ENCODE measurements around the gene VIT. TPM values are rescaled to one million over a fixed set of nuclear protein-coding genes. Genes with fewer than 3 reads are reported as not detected.

Gene VIT
- total RNA-seq, 1 donor from 2014 or later: 0.78 TPM

- no peaks in the 10 kb centered on the region for H3K27me3 Mint-ChIP-seq (ENCODE audit: low read depth)
- H3K4me1 Mint-ChIP-seq: peaks cover 48% of the 10 kb centered on the region
- H3K9me3 Mint-ChIP-seq: no peaks in the 10 kb centered on the region
- no peak for DNase-seq (ENCODE audit: low spot score in 2 of 2, unreplicated experiment in 2 of 2)
- no peak for TF ChIP-seq CTCF (IDR thresholded peaks at IDR 0.05; ENCODE audit: unreplicated experiment)
- H3K36me3 Mint-ChIP-seq: no peaks in the 10 kb centered on the region
- H3K4me3 Mint-ChIP-seq: no peak overlapping the region
- H3K27ac Mint-ChIP-seq: peak overlapping the region; percentile 55
Measured at GRCh38 chr2:36672199-36672598, 24.3 kb upstream of the VIT start.

GRCh38 chr2:36675579-36676282 lies 20.8 kb upstream of the VIT start:
- no peak for TF ChIP-seq CTCF (IDR thresholded peaks at IDR 0.05; ENCODE audit: unreplicated experiment)
- H3K36me3 Mint-ChIP-seq: peaks cover 12% of the 10 kb centered on the region
- H3K27me3 Mint-ChIP-seq (ENCODE audit: low read depth): no peaks in the 10 kb centered on the region
- no peak overlapping the region for H3K4me3 Mint-ChIP-seq
- H3K9me3 Mint-ChIP-seq: peaks cover 20% of the 10 kb centered on the region
- H3K4me1 Mint-ChIP-seq: peaks cover 38% of the 10 kb centered on the region
- H3K27ac Mint-ChIP-seq: no peak overlapping the region
- DNase-seq (ENCODE audit: low spot score in 2 of 2, unreplicated experiment in 2 of 2): no peak

- DNase-seq (ENCODE audit: low spot score in 2 of 2, unreplicated experiment in 2 of 2): no peak
- no peaks in the 10 kb centered on the region for H3K27me3 Mint-ChIP-seq (ENCODE audit: low read depth)
- H3K36me3 Mint-ChIP-seq: peaks cover 12% of the 10 kb centered on the region
- H3K27ac Mint-ChIP-seq: no peak overlapping the region
- H3K4me1 Mint-ChIP-seq: peaks cover 32% of the 10 kb centered on the region
- no peak for TF ChIP-seq CTCF (IDR thresholded peaks at IDR 0.05; ENCODE audit: unreplicated experiment)
- H3K9me3 Mint-ChIP-seq: peaks cover 21% of the 10 kb centered on the region
- no peak overlapping the region for H3K4me3 Mint-ChIP-seq
Measured at GRCh38 chr2:36676364-36676763, 20.1 kb upstream of the VIT start.

- Mint-ChIP-seq H3K9me3 (peaks cover 21% of the 10 kb centered on the region), H3K4me1 (peaks cover 28% of the 10 kb centered on the region), H3K27me3 (ENCODE audit: low read depth) (no peaks in the 10 kb centered on the region), H3K27ac (no peak overlapping the region), H3K36me3 (peaks cover 12% of the 10 kb centered on the region), H3K4me3 (no peak overlapping the region)
- no peak for DNase-seq (ENCODE audit: low spot score in 2 of 2, unreplicated experiment in 2 of 2)
- TF ChIP-seq CTCF (IDR thresholded peaks at IDR 0.05; ENCODE audit: unreplicated experiment): no peak
Measured at GRCh38 chr2:36677386-36677785, 19.1 kb upstream of the VIT start.

- H3K27ac Mint-ChIP-seq: no peak overlapping the region
- H3K27me3 Mint-ChIP-seq (ENCODE audit: low read depth): no peaks in the 10 kb centered on the region
- DNase-seq (ENCODE audit: low spot score in 2 of 2, unreplicated experiment in 2 of 2): no peak
Measured at GRCh38 chr2:36677996-36678605, 18.4 kb upstream of the VIT start.

More at GRCh38 chr2:36677996-36678605, 18.4 kb upstream of the VIT start:
- peaks cover 28% of the 10 kb centered on the region for H3K4me1 Mint-ChIP-seq
- H3K9me3 Mint-ChIP-seq: peaks cover 21% of the 10 kb centered on the region
- TF ChIP-seq CTCF (IDR thresholded peaks at IDR 0.05; ENCODE audit: unreplicated experiment): no peak
- peaks cover 12% of the 10 kb centered on the region for H3K36me3 Mint-ChIP-seq
- H3K4me3 Mint-ChIP-seq: no peak overlapping the region
